HG02642 (cell line): ENCODE measurements around the gene NECAB2.

Experiments used
- ATAC-seq: cut with Tn5 transposase; IDR thresholded peaks from one replicate; pipeline ENCODE4 v1.9.1; 2021; ENCODE audit warnings: mild to moderate bottlenecking; ENCODE audit not compliant: unreplicated experiment, poor library complexity

NECAB2 gene

DNA sequence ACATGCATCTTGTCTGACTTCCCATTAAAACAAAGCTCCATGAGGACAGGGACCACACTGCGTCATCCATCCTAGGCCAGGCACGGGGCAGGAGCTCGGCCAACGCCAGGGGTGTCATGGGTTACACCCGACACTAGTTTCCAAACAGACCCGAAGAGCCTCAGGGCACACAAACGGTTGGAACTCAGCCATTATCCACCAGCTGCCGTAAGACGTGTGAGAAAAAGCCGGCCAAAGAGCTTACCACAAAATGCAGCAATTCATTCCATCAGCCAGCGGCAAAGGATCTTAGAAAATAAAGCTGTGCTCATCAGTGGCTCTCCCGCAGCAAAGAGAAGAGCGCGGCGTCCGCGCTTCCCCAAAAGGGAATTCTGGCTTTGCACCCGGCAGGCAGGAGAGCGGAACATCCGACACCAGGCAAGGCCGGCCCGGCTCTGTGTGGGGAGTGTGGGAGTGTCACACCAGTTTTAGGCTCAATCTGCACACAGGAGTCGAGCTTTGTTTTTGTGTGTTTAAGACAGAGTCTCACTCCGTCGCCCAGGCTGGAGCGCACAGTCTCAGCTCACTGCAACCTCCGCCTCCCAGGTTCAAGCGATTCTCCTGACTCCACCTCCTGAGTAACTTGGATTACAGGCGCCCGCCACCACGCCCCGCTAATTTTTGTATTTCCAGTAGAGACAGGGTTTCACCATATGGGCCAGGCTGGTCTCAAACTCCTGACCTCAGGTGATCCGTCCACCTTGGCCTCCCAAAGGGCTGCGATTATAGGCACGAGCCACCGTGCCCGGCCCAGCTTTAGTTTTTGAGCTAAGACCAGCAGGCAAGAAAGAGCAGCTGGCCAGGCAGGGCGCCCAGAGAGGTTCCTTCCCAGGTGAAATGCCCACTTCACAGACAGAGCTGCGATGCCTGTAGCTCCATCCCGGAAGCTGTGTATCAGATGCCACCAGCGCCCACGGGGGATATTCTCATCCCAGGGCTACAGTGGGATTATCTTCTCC, 73.1 kb downstream of the NECAB2 start:
- no peak for ATAC-seq

DNA sequence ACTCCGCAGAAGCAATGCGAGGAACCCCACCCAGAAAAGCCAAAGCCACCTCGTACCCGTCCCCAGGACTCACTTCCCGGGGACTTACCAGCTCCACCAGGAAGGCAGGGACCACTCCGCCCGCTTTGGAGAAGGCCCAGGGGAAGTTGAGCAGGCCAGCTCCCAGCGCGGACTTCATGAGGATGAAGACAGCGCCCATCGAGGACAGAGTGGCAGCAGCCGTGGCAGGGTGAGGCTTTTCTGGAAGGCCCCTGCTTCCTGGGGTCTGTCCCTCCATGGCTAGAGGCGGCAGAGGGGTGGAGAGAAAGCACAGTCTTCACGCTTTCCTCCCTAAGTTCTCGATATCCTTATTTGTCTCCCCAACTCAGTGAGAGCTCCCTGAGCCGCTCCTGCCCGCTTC, 73.8 kb downstream of the NECAB2 start:
- ATAC-seq: no peak

DNA sequence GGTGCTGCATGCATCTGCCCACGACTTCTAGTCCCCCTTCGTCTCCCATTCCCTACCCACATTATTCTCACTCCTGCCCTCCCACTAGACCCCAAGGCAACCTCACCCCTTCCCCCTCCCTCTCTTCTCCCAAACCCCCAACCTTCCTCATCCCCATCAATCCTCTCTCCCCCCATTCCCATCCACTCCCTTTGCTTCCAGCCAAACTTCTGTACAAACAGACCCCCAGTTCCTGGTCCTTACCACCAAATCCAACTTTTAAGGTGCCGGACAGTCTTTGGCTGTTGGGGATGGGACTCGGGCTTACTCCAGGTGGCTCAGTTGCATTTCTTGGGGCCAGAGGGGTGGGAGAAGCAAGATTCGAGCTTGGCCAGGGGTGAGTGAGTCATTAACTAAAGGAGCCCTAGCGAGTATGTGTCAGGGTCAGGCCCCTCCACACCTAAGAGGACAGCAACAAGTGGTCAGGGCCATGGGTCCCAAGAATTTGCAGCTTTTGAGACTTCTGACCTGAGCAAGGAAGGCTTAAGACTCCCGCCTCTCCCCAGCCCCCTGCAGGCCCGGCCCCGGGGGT, 74.3 kb downstream of the NECAB2 start, which contains the start of gene SLC38A8:
Gene SLC38A8, minus strand, starts transcription at position 488 of the 571 bp plus-strand sequence. CDS start 638 bp downstream, outside the sequence.
- no peak for ATAC-seq

DNA sequence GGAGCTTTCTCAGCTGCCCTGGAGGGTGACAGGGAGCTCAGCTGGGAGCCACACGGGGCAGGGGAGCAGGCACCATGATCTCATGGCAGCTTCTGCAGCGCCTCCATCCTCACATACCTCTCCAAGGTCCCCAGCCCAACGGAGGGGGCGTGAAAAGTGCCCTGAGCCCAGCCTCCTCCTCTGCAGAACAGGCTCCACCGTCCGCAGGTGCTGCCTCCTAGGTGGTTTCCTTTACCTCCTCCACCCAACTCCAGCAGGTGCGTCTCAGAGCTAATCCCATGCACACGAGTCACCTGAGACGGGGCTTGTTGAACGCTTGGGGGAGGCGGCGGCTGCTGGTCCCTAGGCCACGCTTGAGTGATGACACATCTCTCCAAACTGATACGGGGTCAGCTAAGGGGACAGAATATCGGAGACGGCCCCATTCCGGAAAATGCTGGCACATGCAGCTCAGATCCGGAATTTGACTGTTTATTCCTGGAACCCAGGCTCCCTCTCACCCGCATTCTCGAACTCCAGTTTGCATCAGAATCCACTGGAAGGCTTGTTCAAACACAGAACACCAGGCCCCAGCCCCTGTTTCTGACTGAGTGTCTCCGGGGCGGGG, 74.9 kb downstream of the NECAB2 start:
- no peak for ATAC-seq

DNA sequence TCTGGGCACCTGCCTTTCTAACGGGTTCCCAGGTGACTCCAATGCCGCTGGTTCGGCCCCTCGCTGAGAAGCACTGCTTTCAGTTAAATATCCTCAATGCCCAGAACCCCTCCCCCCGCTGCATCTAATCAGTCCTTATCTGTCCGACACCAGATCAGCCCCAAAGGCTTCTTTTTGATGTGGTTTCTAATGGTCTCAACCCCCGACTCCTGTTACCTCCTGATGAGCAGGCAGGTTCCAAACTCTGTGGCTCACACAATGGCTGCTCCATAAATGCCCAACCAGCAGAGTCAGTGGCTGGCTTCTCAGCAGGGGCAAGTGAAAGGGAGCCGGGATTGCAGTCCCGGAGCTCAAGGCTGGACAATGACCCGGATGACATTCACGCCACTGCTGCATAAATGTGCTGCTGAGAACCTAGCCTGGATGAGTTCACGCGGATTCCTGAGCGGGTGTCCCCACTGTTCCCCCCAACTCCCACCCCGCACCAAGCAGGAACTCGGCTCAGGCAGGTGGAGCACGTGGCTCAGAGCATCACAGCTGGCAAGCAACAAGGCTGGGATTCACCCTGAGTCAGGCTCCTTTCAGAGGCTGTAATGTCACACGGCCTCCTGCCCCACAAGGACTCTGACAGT, 75.6 kb downstream of the NECAB2 start:
- no peak for ATAC-seq

DNA sequence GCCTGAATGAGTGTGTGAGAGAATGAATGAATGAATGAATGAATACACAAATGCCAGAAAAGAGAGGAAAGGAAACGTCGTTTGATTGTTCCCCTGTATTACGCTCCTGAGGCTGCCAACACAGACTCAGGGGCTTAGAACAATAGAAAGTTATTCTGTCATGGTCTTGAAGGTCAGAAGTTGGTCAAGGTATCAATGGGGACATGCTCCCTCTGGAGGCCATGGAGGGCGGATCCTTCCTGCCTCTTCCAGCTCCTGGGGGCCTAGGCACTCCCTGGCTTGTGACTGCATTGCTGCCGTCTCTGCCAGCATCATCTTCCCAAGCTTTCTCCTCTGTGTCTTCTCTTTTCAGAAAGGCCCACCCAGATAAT, 76.1 kb downstream of the NECAB2 start:
- no peak for ATAC-seq

DNA sequence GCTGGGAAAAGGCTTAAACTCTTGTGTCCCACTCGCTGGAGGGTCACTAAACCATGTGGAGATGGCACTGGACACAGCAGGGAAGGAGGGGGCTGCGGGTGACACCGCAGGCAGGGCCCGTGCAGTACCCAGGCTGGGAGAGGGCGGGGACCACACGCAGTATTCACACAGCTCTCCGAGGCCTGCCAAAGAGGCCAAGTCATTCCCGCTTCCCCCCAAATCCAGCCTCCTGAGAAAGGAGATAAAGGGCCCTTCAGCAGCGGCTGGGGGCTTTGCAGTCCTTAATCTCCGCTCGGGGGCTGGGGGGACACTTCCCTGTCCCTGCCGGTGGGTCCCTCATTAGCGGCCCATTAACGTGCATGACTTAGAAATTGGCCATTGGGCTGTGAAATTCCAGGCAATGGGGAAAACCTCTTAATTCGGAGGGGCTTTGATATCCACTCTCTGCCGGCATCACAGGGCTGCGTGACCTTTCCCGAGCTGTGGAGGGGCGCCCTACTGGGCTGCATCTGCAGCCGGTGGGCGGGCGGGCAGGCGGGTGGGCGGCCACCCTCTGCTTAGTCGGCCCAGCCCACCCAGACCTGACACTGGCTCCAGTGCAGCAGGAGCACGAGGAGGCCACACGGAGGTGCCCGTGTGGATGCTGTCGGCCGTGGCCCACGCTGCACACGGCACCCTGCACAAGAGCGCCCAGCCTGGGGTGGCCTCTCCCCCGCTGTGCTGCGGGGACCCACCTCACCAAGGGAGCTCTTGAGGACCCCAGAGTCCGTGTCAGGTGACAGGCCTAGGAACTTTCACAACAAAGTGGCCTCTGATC, 77.2 kb downstream of the NECAB2 start:
- no peak for ATAC-seq

DNA sequence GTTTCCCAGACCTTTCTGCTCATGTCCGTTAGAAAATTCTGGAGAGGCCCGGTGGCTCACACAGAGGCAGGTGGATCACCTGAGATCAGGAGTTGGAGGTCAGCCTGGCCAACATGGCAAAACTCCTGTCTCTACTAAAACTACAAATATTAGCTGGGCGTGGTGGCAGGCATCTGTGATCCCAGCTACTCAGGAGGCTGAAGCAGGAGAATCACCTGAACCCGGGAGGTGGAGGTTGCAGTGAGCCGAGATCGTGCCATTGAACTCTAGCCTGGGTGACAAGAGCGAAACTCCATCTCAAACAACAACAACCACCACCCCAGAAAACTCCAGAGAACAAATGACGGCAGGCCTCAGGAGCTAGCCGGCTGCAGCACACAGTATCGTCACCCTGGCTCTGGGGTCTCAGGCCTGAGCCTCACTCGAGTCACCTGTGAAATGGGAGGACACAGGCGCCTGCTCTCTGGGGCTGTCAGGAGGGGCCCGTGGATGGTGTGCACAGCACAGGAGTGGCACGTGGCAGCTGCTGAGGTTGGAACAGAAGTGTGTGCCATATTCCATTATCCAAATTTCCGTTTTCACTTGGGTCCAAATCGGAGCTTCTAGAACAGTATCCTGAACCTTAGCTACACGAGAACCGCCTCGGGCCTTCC, 77.9 kb downstream of the NECAB2 start:
- no peak for ATAC-seq

DNA sequence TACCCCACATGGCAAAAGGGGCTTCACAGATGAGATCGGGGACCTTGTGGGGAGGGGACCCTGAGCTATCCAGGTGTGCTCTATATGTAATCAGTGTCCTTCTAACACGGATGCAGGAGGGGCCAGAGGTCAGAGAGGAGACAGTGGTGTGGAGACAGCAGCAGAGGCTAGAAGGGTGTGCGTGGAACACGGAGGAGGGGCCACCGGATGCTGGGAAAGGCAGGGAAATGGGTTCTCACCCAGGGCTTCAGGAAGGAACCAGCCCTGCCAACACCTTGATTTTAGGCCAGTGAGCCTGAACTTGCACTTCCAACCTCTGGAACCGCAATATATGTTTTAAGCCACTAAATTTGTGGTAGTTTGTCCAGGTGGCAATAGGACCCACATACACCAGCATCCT, 79.2 kb downstream of the NECAB2 start:
- ATAC-seq: no peak

DNA sequence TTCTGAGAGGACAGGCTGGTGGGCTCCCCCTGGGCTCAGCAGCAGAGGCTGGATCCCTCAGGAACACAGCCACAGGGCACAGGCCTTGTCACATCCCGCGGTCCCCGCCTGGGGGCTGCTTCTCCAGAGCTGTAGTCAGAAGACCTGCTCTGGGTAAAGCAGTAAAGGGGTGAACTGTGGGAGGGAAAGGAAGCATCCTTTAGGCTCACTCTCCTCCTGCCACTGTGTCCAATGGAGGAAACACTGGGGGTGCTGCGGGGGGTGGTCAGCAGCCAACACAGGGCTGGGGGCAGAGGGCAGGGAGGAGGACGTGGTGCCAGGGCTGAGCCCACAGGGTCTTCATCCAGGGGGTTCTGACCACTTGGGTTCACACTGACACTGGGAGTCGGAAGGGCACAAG, 79.6 kb downstream of the NECAB2 start:
- ATAC-seq: no peak

DNA sequence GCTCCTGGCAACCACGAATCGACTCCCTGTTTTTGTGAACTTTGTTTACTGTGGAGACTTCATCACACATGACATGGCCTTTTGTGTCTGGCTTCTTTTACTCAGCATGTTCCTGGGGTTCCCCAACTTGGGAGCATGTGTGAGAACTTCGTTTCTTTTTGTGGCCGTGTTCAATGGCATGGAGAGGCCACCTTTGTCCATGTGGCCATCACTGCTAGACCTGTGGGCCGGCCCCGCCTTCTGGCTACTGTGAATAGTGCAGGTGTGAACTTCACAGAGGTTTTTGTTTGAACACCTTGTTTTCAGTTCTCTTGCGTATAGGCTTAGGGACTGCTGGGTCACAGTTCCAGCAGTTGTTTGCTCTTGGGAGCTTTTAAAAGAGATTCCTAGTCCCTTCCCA, 80.2 kb downstream of the NECAB2 start:
- no peak for ATAC-seq

DNA sequence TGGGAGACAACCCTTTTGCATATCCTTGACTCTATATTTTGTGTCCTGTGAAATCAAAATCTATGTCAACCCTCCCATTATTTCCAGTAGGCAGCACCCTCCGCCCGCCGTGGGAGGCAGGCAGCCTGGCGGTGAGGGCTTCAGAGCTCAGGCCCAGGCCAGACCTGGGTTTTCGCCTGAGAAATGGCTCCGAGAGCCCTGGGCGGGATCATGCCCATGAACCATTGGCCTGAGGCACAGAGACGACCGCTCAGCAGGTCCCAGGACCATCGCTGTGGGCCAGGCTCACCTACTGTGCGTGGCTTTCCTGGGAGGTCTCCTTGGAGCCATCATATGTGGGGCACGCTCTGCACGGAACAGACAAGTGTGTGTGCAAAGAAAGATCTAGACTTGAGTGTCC, 80.8 kb downstream of the NECAB2 start:
- ATAC-seq: no peak

DNA sequence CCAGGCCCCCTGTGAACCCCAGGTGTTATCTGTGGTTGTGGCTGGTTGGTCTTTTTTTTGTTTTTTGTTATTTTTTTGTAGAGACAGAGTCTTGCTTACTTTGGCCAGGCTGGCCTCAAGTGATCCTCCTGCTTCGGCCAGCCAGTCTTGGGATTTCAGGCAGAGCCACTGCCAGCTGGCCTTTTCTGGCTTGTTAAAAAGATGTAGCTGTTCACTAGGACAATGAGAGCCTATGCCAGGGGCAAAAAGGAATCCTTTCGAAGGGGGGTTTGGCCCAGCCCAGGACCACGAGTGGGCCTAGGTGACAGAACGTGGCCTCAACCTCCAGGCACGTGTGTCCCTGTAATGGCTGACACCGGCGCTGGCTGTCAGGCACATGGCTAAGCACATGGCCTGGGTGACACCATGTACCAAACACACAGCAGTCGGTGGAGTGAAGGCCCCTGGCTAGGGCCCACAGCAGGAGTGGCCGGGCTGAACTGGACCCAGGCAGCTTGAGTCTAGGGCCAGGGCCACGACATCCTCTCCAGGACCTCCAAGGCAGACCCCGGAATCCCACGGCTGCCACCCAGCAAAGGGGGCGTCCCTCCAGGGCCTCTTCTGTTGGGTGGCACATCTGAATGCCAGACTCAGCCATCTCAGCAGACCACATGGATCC, 81.5 kb downstream of the NECAB2 start:
- ATAC-seq: no peak

DNA sequence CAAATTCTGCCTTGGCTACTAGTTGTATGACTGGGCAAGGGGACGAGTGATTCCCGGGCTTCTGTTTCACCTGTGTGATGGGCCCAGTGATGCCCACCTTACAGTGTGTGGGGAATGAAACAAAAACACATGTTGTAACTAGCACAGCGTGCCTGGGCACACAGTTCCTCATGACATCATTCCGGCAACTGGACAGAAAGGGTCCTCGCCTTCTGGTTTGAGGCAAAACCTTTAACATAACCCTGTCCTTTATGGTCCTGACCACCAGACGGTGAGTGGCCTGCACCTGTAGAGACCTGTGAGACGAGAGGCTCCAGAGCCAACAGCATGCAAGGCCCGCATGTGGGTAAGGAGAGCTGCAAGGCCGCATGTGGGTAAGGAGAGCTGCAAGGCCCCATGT, 82.3 kb downstream of the NECAB2 start:
- no peak for ATAC-seq

DNA sequence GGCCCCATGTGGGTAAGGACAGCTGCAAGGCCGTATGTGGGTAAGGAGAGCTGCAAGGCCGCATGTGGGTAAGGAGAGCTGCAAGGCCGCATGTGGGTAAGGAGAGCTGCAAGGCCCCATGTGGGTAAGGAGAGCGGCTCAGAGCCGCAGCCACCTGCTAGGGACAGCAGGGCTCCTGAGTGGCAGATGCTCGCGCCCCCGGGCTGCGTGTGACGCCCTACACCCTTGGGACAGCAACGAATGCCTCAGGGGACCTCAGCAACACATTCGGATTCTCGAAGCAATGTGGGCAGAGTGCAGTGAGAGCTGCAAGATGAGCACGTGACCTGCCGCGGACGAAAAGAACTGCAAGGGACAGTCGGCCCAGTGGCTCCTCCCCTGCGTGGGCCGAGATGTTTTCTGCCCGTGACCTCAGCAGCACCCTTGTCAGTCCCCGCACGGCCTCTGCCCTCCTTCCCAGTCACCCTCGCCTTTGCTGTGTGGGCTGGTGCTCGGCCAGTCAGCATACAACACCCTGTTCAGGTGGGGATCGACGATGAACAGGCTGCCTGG, 84.1 kb downstream of the NECAB2 start:
- ATAC-seq: no peak
